ENCODE results near the gene ELMOD3.
"Not testable (repeated sequence)": the region's sequence is repeated elsewhere in the genome, so short reads cannot be mapped to it uniquely, and the experiment has no call there.

Gene ELMOD3

DNA sequence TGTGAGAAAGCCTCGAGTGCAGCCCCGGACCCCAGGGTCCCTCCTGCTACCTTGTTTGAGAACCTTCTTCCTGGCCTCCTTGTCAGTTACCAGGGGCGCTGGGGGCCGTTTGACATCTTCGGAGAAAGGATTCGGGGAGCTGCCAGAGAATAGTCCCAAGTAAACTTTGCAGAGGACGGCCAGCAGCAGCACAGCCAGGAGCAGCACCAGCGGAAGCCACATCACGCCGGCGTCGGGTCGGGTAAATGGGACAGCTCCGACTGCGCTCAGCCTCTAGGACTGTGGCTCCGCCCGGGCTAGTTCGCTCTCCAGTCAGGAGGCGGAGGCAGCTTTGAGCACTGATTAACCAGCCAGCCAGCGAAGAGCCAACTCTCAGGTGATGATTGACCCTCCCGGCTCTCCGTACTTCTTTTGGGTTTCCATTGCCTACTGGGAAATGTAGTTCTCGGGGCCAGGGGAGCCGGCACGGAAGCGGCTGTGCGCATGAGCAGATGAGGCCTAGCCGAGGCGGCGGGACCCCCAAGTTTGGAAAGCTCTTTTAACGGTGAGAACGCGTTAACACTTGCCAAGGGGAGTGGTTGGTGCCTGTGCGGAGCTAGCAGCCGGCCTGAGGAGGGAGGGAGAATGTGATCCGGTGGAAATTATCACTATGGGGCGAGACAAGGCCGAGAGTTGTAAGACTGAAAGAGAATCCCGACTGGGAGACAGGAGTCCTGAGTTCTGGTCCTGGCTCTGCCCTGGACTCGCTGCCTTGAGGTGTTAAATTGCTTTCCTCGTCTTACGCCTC is at the start of gene ELMOD3, which contains the start of gene RETSAT:
TSS of gene ELMOD3 (plus strand) at position 484 of the 787 bp plus-strand sequence. CDS start 2,430 bp downstream, outside the sequence.
TSS of gene RETSAT (minus strand) at position 243 of the 787 bp plus-strand sequence. CDS start at position 222, 21 bp downstream.
- DNase-seq (ENCODE audit: low read depth in 2 of 3, low spot score in 1 of 3): peak; percentile 96 to 98 (median 96)

DNA sequence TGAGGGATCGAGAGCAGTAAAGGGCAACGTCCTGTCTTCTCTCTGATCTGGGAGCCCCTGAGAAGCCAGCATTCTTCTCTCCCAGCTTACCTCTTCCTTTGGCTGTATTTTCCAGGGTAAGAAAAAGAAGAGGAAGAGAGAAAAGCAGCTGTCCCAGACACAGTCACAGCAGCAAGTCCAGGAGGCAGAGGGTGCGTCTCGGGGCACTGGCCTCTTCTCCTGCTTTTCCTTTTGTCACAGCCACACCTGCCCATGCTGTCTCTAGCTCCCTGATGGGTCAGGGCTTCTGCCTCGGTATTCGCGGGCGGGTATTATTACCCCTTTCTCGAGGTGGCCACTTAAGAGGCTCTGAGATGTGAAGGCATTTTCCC is 47.1 kb upstream of the ELMOD3 start:
- no peak for DNase-seq (ENCODE audit: low read depth in 2 of 3, low spot score in 1 of 3)

DNA sequence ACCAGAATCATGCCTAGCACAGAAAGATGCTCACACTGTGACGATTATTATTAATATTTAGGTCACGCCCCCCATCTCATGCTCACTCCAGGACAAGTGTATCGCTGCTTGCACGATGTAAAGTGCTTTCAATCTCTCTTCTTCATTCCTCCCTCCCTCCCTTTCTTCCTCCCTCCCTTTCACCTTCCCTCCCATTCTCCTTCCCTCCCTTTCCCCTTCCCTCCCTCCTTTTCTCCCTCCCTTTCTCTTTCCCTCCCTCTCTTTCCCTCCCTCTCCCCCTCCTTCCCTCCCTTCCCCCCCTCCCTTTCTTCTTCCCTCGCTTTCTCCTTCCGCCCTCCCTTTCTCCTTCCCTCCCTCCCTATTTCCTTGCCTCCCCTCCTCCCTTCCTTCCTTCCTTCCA is 46.4 kb upstream of the ELMOD3 start:
- no peak for DNase-seq (ENCODE audit: low read depth in 2 of 3, low spot score in 1 of 3)

DNA sequence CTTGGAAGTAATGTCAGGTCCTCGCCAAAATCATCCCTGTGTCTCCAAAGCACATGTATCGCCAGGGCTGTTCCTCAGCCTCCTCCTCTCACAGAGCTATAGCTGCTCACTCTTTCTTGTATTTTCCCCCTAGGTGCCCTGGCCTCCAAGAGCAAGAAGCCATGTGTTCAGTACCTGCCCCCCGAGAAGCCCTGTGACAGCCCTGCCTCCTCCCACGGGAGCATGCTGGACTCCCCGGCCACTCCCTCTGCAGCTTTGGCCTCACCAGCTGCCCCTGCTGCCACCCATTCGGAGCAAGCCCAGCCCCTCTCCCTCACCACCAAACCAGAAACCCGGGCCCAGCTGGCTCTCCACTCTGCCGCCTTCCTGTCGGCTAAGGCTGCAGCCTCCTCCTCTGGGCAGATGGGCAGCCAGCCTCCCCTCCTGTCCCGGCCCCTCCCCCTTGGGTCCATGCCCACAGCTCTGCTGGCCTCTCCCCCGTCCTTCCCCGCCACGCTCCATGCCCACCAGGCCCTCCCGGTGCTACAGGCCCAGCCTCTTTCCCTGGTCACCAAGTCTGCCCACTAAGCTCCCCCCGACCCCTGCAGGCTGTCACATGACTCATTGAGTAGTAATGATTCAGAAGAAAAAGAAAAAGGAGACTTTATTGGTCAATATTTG is 45.5 kb upstream of the ELMOD3 start:
- DNase-seq (ENCODE audit: low read depth in 2 of 3, low spot score in 1 of 3): no peak

DNA sequence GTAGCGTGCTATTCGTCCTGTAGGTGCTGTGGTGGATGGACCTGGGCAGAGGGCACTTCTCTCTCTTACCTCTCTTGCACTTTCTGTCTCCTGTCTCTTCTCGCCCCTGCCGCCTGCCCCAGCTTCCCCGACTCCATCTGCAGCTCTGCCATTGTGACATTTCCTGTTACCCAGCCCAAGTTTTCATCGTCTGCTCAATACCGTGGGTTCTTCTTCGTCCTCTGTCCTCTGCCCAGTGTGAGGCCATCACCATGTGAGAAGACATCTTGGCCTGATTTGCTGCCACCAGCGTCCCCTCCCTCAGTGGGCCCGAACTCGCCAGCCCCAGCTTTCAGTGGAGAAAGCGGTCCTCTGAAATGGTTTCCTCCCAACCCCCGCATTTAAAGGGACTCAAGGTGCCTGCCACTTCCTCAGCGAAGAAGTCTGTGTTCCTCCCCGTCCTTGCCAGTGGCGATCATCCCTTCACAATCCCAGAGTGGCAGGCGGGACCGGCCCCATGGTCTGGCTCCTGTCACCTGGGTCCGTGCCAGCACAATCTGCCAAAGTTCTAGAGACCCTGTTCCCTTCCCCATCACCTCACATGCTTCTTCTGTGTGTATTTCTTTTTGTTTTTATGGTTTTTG is 44.8 kb upstream of the ELMOD3 start:
- no peak for DNase-seq (ENCODE audit: low read depth in 2 of 3, low spot score in 1 of 3)

DNA sequence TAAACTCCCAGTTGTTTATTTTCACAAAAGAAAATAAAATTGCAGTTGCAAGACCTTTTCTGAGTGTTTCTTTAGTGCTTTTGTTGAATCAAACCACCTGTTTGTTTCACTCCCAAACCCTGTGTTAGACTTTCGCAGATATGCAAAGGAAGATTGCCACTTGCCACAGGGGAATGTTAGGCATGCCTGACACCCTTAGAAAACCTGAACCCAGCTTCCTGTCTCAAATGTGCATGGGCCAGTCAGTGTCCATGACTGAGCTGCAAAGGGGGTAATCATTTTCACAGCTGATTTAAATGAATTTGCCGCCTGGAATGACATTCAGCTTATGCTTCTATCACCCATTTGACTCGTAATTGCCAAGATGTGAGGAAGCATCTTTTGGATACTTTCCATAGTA is 44.2 kb upstream of the ELMOD3 start:
- no peak for DNase-seq (ENCODE audit: low read depth in 2 of 3, low spot score in 1 of 3)

DNA sequence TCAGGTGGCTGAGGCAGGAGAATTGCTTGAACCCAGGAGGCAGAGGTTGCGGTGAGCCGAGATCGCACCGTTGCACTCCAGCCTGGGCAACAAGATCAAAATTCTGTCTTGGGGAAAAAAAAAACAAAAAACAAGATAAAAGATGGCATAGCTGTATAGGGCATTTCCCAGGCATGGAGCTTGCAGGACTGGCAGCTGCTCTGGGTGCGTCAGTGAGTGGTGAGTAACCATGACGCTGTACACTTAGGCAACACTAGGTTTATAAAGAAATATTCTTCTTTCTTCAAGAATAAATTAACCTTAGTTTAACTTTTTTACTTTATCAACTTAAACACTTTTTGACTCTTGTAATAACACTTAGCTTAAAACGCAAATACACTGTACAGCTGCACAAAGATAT is 42.2 kb upstream of the ELMOD3 start:
- DNase-seq (ENCODE audit: low read depth in 2 of 3, low spot score in 1 of 3): no peak

DNA sequence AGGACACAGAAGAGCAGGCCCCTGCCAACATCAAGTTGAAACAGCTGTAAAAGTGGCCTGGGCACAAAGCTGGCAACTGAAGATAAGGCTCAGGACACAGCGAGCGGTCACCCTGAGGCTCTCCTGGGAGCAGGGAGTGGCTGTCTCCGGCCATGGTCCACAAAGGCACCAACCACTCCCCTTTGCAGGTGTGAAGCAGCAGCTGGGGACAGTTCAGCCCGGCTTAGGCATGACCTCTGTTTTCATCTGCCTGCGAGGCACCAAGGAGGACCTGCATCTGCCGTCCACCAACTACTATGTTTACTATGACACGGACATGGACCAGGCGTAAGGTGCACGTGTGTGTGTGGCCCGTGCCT is 39.7 kb upstream of the ELMOD3 start:
- DNase-seq (ENCODE audit: low read depth in 2 of 3, low spot score in 1 of 3): no peak

DNA sequence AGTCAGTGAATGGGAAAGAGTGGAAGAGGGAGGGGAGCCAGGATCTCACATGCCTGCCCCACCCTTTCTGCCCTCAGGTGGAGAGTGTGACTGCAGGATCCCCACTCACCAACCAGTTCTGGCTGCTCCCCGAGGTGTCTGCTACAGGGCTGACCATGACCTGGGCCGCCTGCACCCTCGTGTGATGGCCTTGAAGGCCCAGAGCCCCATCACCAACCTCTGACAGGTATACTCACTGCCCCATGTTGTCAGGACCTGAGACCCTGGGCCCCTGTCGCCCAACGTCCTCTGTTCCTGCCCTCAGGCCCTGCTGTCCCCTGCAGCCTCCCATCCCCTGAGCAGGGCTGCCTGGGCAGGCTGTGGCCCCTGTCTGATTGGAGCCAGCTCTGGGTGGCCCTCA is 38.6 kb upstream of the ELMOD3 start:
- DNase-seq (ENCODE audit: low read depth in 2 of 3, low spot score in 1 of 3): not testable (repeated sequence)

DNA sequence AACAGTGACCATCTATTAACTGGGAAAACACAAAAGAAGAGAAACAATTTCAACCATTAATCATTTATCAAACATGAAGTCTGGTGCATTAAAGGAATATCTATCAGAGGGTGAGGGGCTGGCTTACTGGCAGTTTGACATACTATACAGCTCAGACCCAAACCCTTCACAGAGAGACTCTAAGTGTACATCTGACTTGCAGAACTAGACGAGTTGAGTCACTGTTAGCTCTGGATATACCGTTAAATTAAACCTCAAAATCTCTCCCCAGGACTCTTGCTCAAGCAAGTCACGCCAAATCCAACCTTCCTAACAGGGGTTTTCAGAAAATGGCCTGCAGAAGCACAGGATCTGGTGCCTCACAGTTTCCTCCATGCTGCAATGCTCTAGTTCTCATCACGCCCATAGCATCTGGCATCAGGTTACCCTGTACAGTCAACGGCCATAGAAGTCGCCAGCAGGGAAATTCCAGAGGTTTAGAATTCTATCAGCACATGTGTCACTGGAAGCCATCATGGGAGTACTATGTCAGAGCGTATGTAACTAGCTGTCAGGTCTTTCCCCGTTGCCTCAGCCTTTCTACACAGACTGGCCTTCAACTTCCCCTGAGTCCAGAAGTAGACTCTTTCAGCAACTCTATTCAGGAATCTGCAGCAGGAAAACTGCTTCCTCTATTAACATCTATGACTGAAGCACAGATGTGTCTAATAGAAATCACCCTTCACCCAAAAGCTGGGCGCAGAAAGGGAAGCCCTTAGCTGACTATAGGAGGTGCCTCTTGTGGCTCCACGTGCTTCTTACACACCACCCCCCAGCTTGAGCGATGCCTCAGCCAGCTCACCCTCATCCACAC is 36.1 kb upstream of the ELMOD3 start:
- peak; percentile 30 to 41 (median 31) for DNase-seq (ENCODE audit: low read depth in 2 of 3, low spot score in 1 of 3)

DNA sequence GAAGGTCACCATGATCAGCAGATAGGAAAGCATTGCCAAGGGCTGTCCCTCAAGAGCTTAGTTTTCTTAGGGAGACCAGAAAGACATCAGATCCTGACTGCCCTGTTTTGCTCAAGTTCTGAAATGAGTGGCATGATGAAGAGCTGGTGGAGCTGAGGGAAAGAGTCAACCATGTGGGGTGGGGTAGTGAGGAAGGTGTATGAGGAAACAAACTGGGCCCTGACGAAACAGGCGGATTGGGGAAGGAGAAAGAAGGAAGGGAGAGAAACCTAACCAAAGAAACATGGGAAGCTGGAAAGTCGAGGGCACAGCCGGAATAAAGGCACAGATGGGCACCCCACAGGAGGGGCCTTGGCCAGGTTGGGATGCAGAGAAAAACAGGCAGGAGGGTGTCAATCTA is 34.8 kb upstream of the ELMOD3 start:
- DNase-seq (ENCODE audit: low read depth in 2 of 3, low spot score in 1 of 3): no peak

DNA sequence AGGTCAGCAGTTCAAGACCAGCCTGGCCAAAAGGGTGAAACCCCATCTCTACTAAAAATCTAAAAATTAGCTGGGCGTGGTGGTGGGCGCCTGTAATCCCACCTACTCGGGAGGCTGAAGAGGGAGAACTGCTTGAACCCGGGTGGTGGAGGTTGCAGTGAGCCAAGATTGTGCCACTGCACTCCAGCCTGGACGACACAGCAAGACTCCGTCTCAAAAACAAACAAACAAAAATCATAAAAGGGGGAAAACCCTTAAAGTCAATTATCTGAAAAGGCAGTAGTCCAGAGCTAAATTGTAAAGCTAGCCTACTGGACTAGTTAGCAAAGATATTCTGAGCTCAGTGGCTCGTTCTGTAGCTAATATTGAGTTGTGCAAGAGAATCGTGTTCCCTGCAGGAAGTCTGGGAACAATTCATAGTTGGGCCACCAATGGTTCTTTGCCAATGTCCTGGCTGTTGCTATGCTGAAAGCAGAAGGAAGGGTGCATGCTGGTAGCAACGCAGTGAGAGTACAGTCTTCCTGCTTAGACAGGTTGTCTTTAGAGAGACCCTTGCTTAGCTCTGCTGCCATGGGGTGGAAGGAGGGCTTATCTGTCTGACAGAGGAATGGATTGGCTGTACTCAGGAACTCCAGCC is 31.1 kb upstream of the ELMOD3 start:
- DNase-seq (ENCODE audit: low read depth in 2 of 3, low spot score in 1 of 3): no peak

DNA sequence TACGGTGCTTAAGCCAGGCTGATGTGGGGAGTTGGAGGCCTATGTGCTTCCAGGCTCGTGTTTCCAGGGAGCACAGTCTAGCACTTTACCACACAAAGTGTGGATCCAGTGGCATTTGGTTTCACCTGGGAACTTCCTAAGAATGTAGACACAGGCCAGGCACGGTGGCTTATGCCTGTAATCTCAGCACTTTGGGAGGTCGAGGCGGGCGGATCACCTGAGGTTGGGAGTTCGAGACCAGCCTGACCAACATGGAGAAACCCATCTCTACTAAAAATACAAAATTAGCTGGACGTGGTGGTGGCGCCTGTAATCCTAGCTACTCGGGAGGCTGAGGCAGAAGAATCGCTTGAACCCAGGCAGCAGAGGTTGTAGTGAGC is 30.6 kb upstream of the ELMOD3 start:
- not testable (repeated sequence) for DNase-seq (ENCODE audit: low read depth in 2 of 3, low spot score in 1 of 3)

DNA sequence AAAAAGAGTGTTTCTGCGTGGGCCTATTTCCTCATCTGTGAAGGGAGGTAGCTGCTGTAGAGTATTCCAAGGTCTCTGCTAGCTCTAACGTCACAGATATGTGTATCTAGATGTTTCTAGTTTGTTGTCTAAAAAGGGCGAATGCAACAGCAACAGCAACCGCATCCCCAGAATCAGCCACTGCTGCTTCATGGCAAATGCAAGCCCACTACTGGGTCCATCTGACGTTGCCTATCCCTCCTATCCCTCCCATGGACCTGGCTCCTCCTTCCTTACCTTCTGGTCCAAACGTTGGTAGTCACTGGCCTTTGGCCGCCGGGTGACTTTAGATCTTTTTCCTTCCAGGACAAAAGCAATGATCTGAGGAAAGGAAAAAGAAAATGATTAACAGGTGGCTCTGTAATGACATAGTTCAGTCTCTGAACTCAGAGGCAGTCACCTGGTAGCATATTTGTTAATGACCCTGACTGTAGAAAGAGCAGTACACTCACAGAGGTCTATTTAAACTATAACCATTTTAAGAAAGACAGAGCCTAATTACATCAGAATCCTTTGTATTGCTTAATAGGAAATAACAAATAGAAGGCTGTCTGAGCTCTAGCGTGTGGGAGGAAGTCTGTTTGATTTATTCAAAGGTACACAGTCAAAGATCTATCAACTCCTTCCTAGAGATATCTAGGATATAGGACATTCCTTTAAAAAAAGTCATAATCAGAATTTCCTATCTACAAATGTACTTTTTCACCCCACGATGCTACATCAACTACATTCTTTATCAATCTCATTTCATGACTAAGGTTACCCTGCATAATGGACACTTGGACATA is 29.7 kb upstream of the ELMOD3 start:
- DNase-seq (ENCODE audit: low read depth in 2 of 3, low spot score in 1 of 3): no peak

DNA sequence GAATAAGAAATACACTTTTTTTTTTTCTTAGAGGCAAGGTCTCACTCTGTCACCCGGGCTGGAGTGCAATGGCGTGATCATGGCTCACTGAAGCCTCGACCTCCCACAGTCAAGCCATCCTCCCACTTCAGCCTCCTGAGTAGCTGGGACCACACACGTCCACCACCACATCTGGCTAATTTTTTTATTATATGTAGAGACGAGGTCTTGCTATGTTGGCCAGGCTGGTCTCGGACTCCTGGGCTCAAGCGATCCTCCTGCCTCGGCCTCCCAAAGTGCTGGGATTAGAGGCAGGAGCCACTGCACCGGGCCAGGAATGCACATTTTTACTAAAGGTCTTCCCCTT is 29.1 kb upstream of the ELMOD3 start:
- no peak for DNase-seq (ENCODE audit: low read depth in 2 of 3, low spot score in 1 of 3)

DNA sequence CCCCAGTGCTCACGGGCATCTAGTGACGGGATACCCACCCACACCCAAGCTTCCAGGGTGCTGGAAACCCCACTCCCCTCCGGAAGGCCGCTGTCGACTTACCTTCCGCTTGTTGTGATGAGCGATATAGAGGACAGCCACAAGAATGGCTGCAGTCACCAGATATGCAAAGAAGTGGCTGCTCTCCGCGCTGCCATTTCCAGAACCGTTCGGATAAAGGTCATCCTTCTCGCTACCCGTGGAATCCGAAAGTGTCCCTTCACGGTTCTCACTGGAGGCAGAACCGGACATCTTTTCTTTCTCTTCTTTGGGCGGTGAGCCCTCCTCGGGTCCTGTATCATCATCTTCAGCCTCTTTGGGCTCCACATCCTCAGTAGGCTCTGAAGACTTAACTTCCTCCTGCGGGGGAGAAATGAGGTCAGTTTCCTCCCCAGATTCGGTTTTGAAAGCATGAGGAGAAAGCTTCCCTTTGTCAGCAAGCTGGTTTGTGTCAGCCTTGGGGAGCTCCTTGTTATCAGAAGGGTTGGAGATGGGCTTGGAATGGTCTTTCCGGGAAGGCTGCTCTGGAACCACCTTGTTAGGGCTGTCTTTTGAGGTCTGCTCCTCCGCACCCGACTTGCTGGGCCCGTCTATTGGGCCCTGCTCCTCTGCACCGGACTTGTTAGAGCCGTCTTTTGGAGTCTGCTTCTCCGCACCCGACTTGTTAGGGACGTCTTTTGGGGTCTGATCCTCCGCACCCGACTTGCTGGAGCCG is 28.0 kb upstream of the ELMOD3 start:
- DNase-seq (ENCODE audit: low read depth in 2 of 3, low spot score in 1 of 3): peak in 2 of 3 donors; percentile 29 to 44

DNA sequence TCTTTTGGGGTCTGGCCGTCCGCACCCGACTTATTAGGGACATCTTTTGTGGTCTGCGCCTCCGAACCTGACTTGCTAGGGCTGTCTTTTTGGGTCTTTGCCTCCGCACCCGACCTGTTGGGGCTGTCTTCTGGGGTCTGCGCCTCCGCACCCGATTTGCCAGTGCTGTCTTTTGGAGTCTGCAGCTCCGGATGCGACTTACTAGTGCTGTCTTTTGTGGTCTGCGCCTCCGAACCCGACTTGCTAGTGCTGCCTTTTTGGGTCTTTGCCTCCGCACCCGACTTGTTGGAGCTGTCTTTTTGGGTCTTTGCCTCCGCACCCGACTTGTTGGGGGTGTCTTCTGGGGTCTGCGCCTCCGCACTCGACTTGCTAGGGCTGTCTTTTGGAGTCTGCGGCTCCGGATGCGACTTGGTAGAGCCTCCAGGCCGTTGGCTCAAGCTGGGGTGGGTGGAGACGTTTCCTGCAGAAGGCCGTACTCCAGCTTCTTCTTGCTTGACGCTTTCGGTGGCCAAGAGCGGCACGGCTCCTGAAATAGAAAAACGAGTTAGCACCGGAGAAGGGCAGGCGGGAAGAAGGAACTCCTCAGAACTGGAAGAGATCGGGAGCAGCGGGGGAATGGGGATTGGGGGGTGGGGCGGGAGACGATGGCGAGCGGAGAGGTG is 27.3 kb upstream of the ELMOD3 start:
- DNase-seq (ENCODE audit: low read depth in 2 of 3, low spot score in 1 of 3): peak; percentile 32 to 40 (median 39)

DNA sequence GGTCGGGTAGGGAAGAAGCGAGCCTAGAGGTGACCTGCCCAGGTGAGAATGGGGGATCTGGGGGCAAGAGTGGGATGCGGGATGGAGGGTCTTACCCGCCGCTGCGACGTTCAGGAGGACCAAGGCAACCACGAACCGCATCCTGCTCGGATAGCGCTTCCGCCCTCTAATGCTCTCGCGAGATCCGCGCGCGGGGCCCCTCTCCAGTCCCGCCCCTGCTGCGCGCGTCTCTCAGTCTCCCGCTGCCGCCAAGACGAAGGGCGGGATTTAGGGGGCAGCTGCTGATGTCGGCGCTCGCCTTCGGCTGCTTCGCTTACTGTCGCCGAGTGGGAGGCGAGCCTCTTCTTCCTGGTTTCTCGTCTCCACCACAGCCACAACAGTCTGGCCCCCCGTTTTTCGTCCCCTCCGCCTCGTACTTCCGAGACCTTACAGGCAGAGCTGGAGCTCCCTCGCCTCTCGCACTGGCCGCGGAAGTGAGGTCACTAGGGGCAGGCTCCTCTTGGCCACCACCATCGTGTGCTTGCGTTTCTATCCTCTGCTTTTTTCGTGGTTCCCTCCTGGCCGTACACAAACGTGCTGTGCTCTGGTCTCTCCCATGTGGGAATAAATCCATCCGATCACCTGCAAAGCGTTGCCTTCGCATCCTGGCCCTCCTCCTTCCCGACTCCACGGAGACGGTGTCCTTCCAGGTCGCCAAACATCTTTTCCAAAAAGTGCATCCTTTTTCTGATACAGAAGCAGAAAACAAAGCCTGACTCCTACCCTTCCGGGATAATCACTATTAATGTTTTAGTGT is 26.5 kb upstream of the ELMOD3 start, which contains the start of gene TGOLN2:
TSS of gene TGOLN2 (minus strand) at position 168 of the 796 bp plus-strand sequence. CDS start at position 141, 27 bp downstream.
- peak; percentile 86 to 93 (median 86) for DNase-seq (ENCODE audit: low read depth in 2 of 3, low spot score in 1 of 3)

Data from stimulated activated CD4-positive, alpha-beta T cell treated with anti-CD3 and anti-CD28 coated beads, Interleukin-12 subunit alpha, Interleukin-12 subunit beta, amount 100 ng/mL, for 48 hours (primary cell).